GM12878 (cell line): Measurements from ENCODE around the gene NDUFC1. TPM values are rescaled to one million over a fixed set of nuclear protein-coding genes. Genes with fewer than 3 reads are reported as not detected.

ENCODE experiments used
- ATAC-seq: fragments of 200-7000 bp; cut with Tn5 transposase; 3 replicates; pipeline ENCODE4 v1.9.1; 2020; ENCODE audit warnings: mild to moderate bottlenecking, moderate library complexity
- BruUV-seq: library from RNA; stranded (reverse); fragments of 400-500 nt; replicated peaks from 2 replicates; lab custom pipeline; 2021; lab: Mats Ljungman, UMichigan
- CTCF ChIA-PET: fragments of 300-600 bp; sonication (Branson Sonifier 250); formaldehyde crosslinking; extraction: SDS; loops from one replicate; lab custom pipeline; 2021; ENCODE audit warnings: inconsistent platforms; lab: Yijun Ruan, JAX
- POLR2A ChIA-PET: fragments of 350-600 bp; formaldehyde crosslinking; extraction: SDS; loops from one replicate; lab custom pipeline; 2021; ENCODE audit warnings: inconsistent platforms; lab: Charles Lee
- RAD21 ChIA-PET: fragments of 300-600 bp; sonication (Branson Sonifier 250); formaldehyde crosslinking; loops from one replicate; lab custom pipeline; 2023; ENCODE audit warnings: antibody characterized with exemption; ENCODE audit not compliant: unreplicated experiment; lab: Charles Lee
- SMC1A ChIA-PET: fragments of 300-600 bp; sonication (Branson Sonifier 250); formaldehyde crosslinking; loops from one replicate; lab custom pipeline; 2023; ENCODE audit not compliant: unreplicated experiment, uncharacterized antibody; lab: Charles Lee
- DNase-seq: peaks from one replicate; pipeline ENCODE4 v3.0.0-alpha.2; 2011; ENCODE audit warnings: low read depth, low spot score
- FAIRE-seq: peaks from 3 replicates; lab custom pipeline; 2011; peaks lifted over from hg19 to GRCh38; lab: Jason Lieb, UNC
- H2AFZ ChIP-seq: 2 replicates; pipeline ENCODE4 v1.6.0; 2011; ENCODE audit warnings: low read depth, low read length, control low read depth; ENCODE audit not compliant: control insufficient read depth
- H3K27ac ChIP-seq: 2 replicates; pipeline ENCODE4 v1.5.1; 2011; ENCODE audit warnings: control low read depth; ENCODE audit not compliant: control insufficient read depth, insufficient read depth
- H3K27me3 ChIP-seq, 2 experiments: replicated peaks in 1 of 2; 2 replicates each; pipeline versions ENCODE4 v1.6.0 to v1.6.1; 2011; ENCODE audit warnings: low read length in 1 of 2; ENCODE audit not compliant: control insufficient read depth in 2 of 2, insufficient read depth in 2 of 2
- H3K36me3 ChIP-seq, 2 experiments: 2 replicates each; pipeline ENCODE4 v1.5.1; 2011; ENCODE audit warnings: low read length in 1 of 2; ENCODE audit not compliant: control insufficient read depth in 2 of 2, insufficient read depth in 2 of 2
- H3K4me1 ChIP-seq: 2 replicates; pipeline ENCODE4 v1.6.1; 2011; ENCODE audit warnings: mild to moderate bottlenecking, low read length, moderate library complexity, mixed read lengths; ENCODE audit not compliant: control insufficient read depth, insufficient read depth
- H3K4me2 ChIP-seq: 2 replicates; pipeline ENCODE4 v1.6.0; 2011; ENCODE audit warnings: control low read depth; ENCODE audit not compliant: control insufficient read depth, insufficient read depth
- H3K4me3 ChIP-seq: fragments of 200-600 bp; sonication (generic); 2 replicates; pipeline ENCODE4 v1.5.1; 2016
- H3K79me2 ChIP-seq: 2 replicates; pipeline ENCODE4 v1.6.0; 2011; ENCODE audit warnings: low read length; ENCODE audit not compliant: control insufficient read depth, insufficient read depth
- H3K9ac ChIP-seq: 2 replicates; pipeline ENCODE4 v1.8.0; 2011; ENCODE audit warnings: low read length, control low read depth, mixed read lengths; ENCODE audit not compliant: control insufficient read depth, insufficient read depth
- H3K9me3 ChIP-seq: replicated peaks from 3 replicates; pipeline ENCODE4 v1.5.1; 2011; ENCODE audit warnings: mild to moderate bottlenecking, low read length; ENCODE audit not compliant: control insufficient read depth, insufficient read depth
- H4K20me1 ChIP-seq: 2 replicates; pipeline ENCODE4 v1.6.0; 2011; ENCODE audit not compliant: control insufficient read depth, insufficient read depth
- ATF7 ChIP-seq: fragments of 450-650 bp; IDR thresholded peaks from 2 replicates; pipeline ENCODE4 v1.6.1; 2016; ENCODE audit warnings: low read depth, mild to moderate bottlenecking
- JUNB ChIP-seq: IDR thresholded peaks from 2 replicates; pipeline ENCODE4 v1.6.1; 2016; ENCODE audit warnings: antibody characterized with exemption, mild to moderate bottlenecking
- NKRF ChIP-seq: fragments of 450-650 bp; conservative IDR thresholded peaks from 2 replicates; pipeline ENCODE4 v1.6.1; 2017; ENCODE audit warnings: mild to moderate bottlenecking, moderate library complexity
- PKNOX1 ChIP-seq: fragments of 450-650 bp; IDR thresholded peaks from 2 replicates; pipeline ENCODE4 v1.6.1; 2016; ENCODE audit warnings: mild to moderate bottlenecking
- SKIL ChIP-seq: fragments of 450-650 bp; IDR thresholded peaks from 2 replicates; pipeline ENCODE4 v1.6.1; 2017; ENCODE audit warnings: mild to moderate bottlenecking, low read depth, inconsistent platforms; ENCODE audit not compliant: poor library complexity, severe bottlenecking
- SMC3 ChIP-seq: IDR thresholded peaks from 2 replicates; pipeline ENCODE4 v1.6.1; 2011; ENCODE audit warnings: low read length, improper control_type of control experiment, borderline replicate concordance
- SP1 ChIP-seq: IDR thresholded peaks from one replicate; pipeline ENCODE4 v1.6.1; 2011; ENCODE audit warnings: low read depth, low read length
- SPI1 ChIP-seq: IDR thresholded peaks from 2 replicates; pipeline ENCODE4 v1.6.1; 2011; ENCODE audit warnings: low read depth, mild to moderate bottlenecking, low read length, moderate library complexity, borderline replicate concordance; ENCODE audit not compliant: insufficient read depth
- WRNIP1 ChIP-seq: IDR thresholded peaks from 2 replicates; pipeline ENCODE4 v1.6.1; 2011; ENCODE audit warnings: low read depth, low read length, improper control_type of control experiment, borderline replicate concordance
- WGBS: methylation state at CpG from one replicate; pipeline ENCODE4 v1.1.6; 2016; ENCODE audit warnings: low lambda C conversion rate; ENCODE audit not compliant: insufficient replicate concordance, insufficient coverage; ENCODE audit errors: missing lambda C conversion rate; 5-methylcytosine and 5-hydroxymethylcytosine counted together
- in situ Hi-C: fragments of 300-500 bp; cut with MboI; formaldehyde crosslinking; loops from 9 replicates; pipeline ENCODE4 v1.14.3; 2018; ENCODE audit warnings: mixed read lengths
- intact Hi-C: fragments of 100-400 bp; cut with micrococcal nuclease; formaldehyde crosslinking; loops from one replicate; pipeline ENCODE4 v1.14.2; 2022; ENCODE audit not compliant: unreplicated experiment
- polyA plus RNA-seq, 11 experiments: library from polyadenylated mRNA; depleted of rRNA in 4 of 11; unstranded in 6 of 11; stranded (reverse) in 5 of 11; fragments of >200 nt; fragmentation: Nextera tagmentation in 4 of 11; fragmentation: Illumina TruSeq in 1 of 11; extraction: Ambion mirVana in 4 of 11; extraction: Trizol in 1 of 11; gene quantifications; 1 replicate in 1 of 11; 2 replicates in 10 of 11; pipeline versions ENCODE4 v1.2.1 to v1.2.3, GENCODE V29; 2011 to 2016; ENCODE audit warnings: inconsistent platforms in 2 of 11, missing spikeins in 2 of 11, low read depth in 1 of 11
- total RNA-seq, 4 experiments: library from RNA; depleted of rRNA in 3 of 4; stranded (reverse); fragments of >200 nt in 3 of 4; fragmentation: Illumina TruSeq in 1 of 4; extraction: Trizol in 1 of 4; gene quantifications; 2 replicates each; pipeline versions ENCODE4 v1.2.1 to v1.2.3, GENCODE V29; 2013 to 2021

Gene NDUFC1
- total and polyA plus RNA-seq, 10 of the 15 experiments (the other 5 are each of a cell fraction or from before 2014, with no cell fraction given) = 25.5 to 242 (median 68.9) TPM

- Histone ChIP-seq H3K27me3 (no peaks in the 10 kb centered on the region), H3K4me2 (no peak overlapping the region), H3K4me3 (no peak overlapping the region), H2AFZ (no peak overlapping the region), H3K9ac (no peak overlapping the region), H3K27ac (no peak overlapping the region), H3K4me1 (peaks cover 18% of the 10 kb centered on the region), H3K9me3 (no peaks in the 10 kb centered on the region; the same call in none of the 3 replicates), H3K79me2 (peaks cover 95% of the 10 kb centered on the region), H3K36me3 (peaks cover 0 to 2% of the 10 kb centered on the region in 2 experiments; a peak in 1 of 4 replicates), H4K20me1 (no peaks in the 10 kb centered on the region)
- 0 out of 2 replicates have a peak, but pooled peaks have one; percentile 14 for TF ChIP-seq PKNOX1
- no peak for TF ChIP-seq JUNB
- TF ChIP-seq ATF7 = no peak
- in situ Hi-C loops (loop anchor here (25.0 kb wide), 1 partner anchor 1105 kb away; no protein-coding TSS in a partner anchor), intact Hi-C loops (no loop called here)
- no peak for FAIRE-seq
- ChIA-PET POLR2A (no interaction called here), RAD21 (no interaction called here), CTCF (no interaction called here), SMC1A (no interaction called here)
- DNase-seq = no peak
- no peak for ATAC-seq
- BruUV-seq = no TSS peak
These were observed 15.4 kb upstream of the NDUFC1 start for GRCh38 chr4:139317635-139318034.

GRCh38 chr4:139316733-139317132 lies 14.5 kb upstream of the NDUFC1 start:
- peaks cover 0 to 2% of the 10 kb centered on the region in 2 experiments; a peak in 1 of 4 replicates for H3K36me3 ChIP-seq
- FAIRE-seq (no peak), DNase-seq (no peak), ATAC-seq (no peak)
- intact Hi-C loops = no loop called here
- H3K27me3 ChIP-seq = no peaks in the 10 kb centered on the region
- no peaks in the 10 kb centered on the region for H4K20me1 ChIP-seq
- WGBS = 75% methylated on average over 2 of the region's 2 CpGs
- H3K9ac ChIP-seq = no peak overlapping the region
- H3K4me2 ChIP-seq = no peak overlapping the region
- H3K4me3 ChIP-seq = no peak overlapping the region
- peak overlapping the region; percentile 29; the same call in 1 of the 2 replicates for H3K27ac ChIP-seq
- ChIA-PET POLR2A (interaction anchor here (1.6 kb wide), 1 partner anchor 15 kb away, joined by 7 read pairs; no protein-coding TSS in a partner anchor), RAD21 (no interaction called here), CTCF (interaction anchor here (1.0 kb wide), 1 partner anchor 102 kb away, joined by 3 read pairs; no protein-coding TSS in a partner anchor), SMC1A (interaction anchor here (0.7 kb wide), 1 partner anchor 1060 kb away, joined by 3 read pairs; no protein-coding TSS in a partner anchor)
- no peak overlapping the region for H2AFZ ChIP-seq
- BruUV-seq = no TSS peak
- in situ Hi-C loops = loop anchor here (25.0 kb wide), 1 partner anchor 1104 kb away; no protein-coding TSS in a partner anchor
- no peaks in the 10 kb centered on the region; the same call in none of the 3 replicates for H3K9me3 ChIP-seq
- H3K79me2 ChIP-seq = peaks cover 95% of the 10 kb centered on the region
- H3K4me1 ChIP-seq = peaks cover 20% of the 10 kb centered on the region
- no peak for TF ChIP-seq SP1
- TF ChIP-seq NKRF = no peak
- TF ChIP-seq SKIL = no peak
- TF ChIP-seq SPI1 = peak; percentile 55; the same call in 1 of the 2 replicates
- TF ChIP-seq WRNIP1 = no peak
- TF ChIP-seq SMC3 = no peak
